ENCODE data around the gene SNAPIN. TPM values are rescaled to one million over a fixed set of nuclear protein-coding genes. Genes with fewer than 3 reads are reported as not detected.

SNAPIN gene
- total and polyA plus RNA-seq, 9 of the 15 experiments (the other 6 are each of a cell fraction or from before 2014, with no cell fraction given): 11.2 to 43.9 (median 32.3) TPM

DNA sequence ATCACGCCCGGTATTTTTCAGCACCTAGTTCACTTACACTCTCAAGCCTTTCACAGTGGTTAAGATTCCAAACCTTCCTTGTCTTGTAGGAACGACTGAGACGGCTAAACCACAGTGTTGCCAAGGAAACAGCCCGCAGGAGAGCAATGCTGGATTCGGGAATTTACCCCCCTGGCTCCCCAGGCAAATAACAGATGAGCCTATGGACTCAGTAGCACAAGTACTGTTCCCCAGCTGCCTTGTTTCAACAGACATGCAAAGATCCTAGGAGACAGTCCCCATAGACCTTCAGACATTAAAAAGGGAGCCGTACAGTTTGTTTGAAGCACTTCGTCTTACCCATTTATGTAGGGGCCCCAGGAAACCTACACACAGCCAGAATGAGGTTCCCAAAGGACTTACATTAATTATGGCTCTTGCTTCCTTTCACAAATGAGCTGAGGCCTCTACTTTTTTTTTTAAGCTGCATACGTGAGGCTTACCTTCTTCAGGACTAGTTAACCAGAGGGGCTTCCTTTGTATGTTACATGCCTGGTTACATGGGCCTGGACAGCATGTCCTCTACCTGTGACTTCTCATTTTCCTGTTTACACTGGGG lies 2.7 kb downstream of the SNAPIN start (continued):
- no peak for TF ChIP-seq CREB3 (tag; conservative IDR thresholded peaks at IDR 0.05; ENCODE audit: low read depth)
- no peak for TF ChIP-seq TRIM25 (IDR thresholded peaks at IDR 0.05; ENCODE audit: borderline replicate concordance)
- TF ChIP-seq GTF2F1 (IDR thresholded peaks at IDR 0.05; ENCODE audit: low read depth, low read length): no peak
- TF ChIP-seq ZNF592 (IDR thresholded peaks at IDR 0.05): no peak
- TF ChIP-seq, protein P1, sequence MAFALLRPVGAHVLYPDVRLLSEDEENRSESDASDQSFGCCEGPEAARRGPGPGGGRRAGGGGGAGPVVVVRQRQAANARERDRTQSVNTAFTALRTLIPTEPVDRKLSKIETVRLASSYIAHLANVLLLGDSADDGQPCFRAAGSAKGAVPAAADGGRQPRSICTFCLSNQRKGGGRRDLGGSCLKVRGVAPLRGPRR (CRISPR knock-in tag; IDR thresholded peaks at IDR 0.05): no peak
- TF ChIP-seq, protein P2, sequence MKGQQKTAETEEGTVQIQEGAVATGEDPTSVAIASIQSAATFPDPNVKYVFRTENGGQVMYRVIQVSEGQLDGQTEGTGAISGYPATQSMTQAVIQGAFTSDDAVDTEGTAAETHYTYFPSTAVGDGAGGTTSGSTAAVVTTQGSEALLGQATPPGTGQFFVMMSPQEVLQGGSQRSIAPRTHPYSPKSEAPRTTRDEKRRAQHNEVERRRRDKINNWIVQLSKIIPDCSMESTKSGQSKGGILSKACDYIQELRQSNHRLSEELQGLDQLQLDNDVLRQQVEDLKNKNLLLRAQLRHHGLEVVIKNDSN (CRISPR knock-in tag; IDR thresholded peaks at IDR 0.05): no peak
- no peak for TF ChIP-seq SMARCB1 (IDR thresholded peaks at IDR 0.05; ENCODE audit: insufficient read length, low read depth)
- TF ChIP-seq ELK1 (CRISPR knock-in tag; IDR thresholded peaks at IDR 0.05): no peak
- TF ChIP-seq MTA3 (IDR thresholded peaks at IDR 0.05; ENCODE audit: borderline replicate concordance): no peak
- no peak for TF ChIP-seq ZNF174 (CRISPR knock-in tag; IDR thresholded peaks at IDR 0.05)
- no peak for TF ChIP-seq HDAC8 (tag; IDR thresholded peaks at IDR 0.05)
- no peak for TF ChIP-seq ARID1B (IDR thresholded peaks at IDR 0.05)
- no peak for TF ChIP-seq VEZF1 (CRISPR knock-in tag; IDR thresholded peaks at IDR 0.05)
- TF ChIP-seq PRMT5 (CRISPR knock-in tag; IDR thresholded peaks at IDR 0.05): no peak
- TF ChIP-seq FOXP1 (CRISPR knock-in tag; IDR thresholded peaks at IDR 0.05): no peak
- no peak for TF ChIP-seq TEAD2 (tag; IDR thresholded peaks at IDR 0.05)
- no peak for TF ChIP-seq MEF2A (IDR thresholded peaks at IDR 0.05; ENCODE audit: control insufficient read depth, low read depth, low read length)

All from K562 (cell line).